HG03108 (cell line): ENCODE measurements around the gene MYCL.
"Not testable (repeated sequence)": the region's sequence is repeated elsewhere in the genome, so short reads cannot be mapped to it uniquely, and the experiment has no call there.

ENCODE experiments used
- ATAC-seq: cut with Tn5 transposase; IDR thresholded peaks from one replicate; pipeline ENCODE4 v1.9.1; 2021; ENCODE audit warnings: moderate library complexity; ENCODE audit not compliant: unreplicated experiment

The MYCL gene

GRCh38 chr1:39892601-39893595 lies 8.8 kb downstream of the MYCL start:
- peak; percentile 50 for ATAC-seq

GRCh38 chr1:39890880-39891279 lies 10.8 kb downstream of the MYCL start:
- ATAC-seq = no peak

- ATAC-seq = no peak
Measured at GRCh38 chr1:39890273-39890672, 11.4 kb downstream of the MYCL start.

GRCh38 chr1:39886757-39887231 lies 14.9 kb downstream of the MYCL start:
- no peak for ATAC-seq

GRCh38 chr1:39885516-39885915 lies 16.2 kb downstream of the MYCL start:
- no peak for ATAC-seq

- ATAC-seq = no peak
Measured at GRCh38 chr1:39882152-39882551, 19.6 kb downstream of the MYCL start.

- no peak for ATAC-seq
Measured at GRCh38 chr1:39877980-39878956, 23.4 kb downstream of the MYCL start.

GRCh38 chr1:39877231-39877778 lies 24.4 kb downstream of the MYCL start:
- no peak for ATAC-seq

GRCh38 chr1:39876144-39876543 lies 25.6 kb downstream of the MYCL start:
- no peak for ATAC-seq

GRCh38 chr1:39872698-39873097 lies 29.0 kb downstream of the MYCL start:
- no peak for ATAC-seq

GRCh38 chr1:39871796-39872195 lies 29.9 kb downstream of the MYCL start:
- no peak for ATAC-seq

- not testable (repeated sequence) for ATAC-seq
Measured at GRCh38 chr1:39871043-39871442, 30.7 kb downstream of the MYCL start.

GRCh38 chr1:39869538-39870112 lies 32.1 kb downstream of the MYCL start:
- not testable (repeated sequence) for ATAC-seq

- no peak for ATAC-seq
Measured at GRCh38 chr1:39866767-39867166, 35.0 kb downstream of the MYCL start.

- ATAC-seq = no peak
Measured at GRCh38 chr1:39865762-39866161, 36.0 kb downstream of the MYCL start.

GRCh38 chr1:39863177-39863576 lies 38.5 kb downstream of the MYCL start:
- no peak for ATAC-seq

GRCh38 chr1:39861003-39861402 lies 40.7 kb downstream of the MYCL start:
- ATAC-seq = no peak

- no peak for ATAC-seq
Measured at GRCh38 chr1:39859859-39860812, 41.6 kb downstream of the MYCL start.

GRCh38 chr1:39858315-39858714 lies 43.4 kb downstream of the MYCL start:
- ATAC-seq = no peak
